ENCODE results near the gene KMT2E.
"Not testable (repeated sequence)": the region's sequence is repeated elsewhere in the genome, so short reads cannot be mapped to it uniquely, and the experiment has no call there.

Gene KMT2E

GRCh38 chr7:105026750-105027149, 12.7 kb downstream of the KMT2E start:
- in situ Hi-C loops (cut with MboI; ENCODE audit: low sequenced_read_pairs), result no loop called here

GRCh38 chr7:105027176-105027853, 13.3 kb downstream of the KMT2E start:
- in situ Hi-C loops (cut with MboI; ENCODE audit: low sequenced_read_pairs), result no loop called here

- in situ Hi-C loops (cut with MboI; ENCODE audit: low sequenced_read_pairs), result no loop called here
These were observed 14.0 kb downstream of the KMT2E start for GRCh38 chr7:105028004-105028403.

- in situ Hi-C loops (cut with MboI; ENCODE audit: low sequenced_read_pairs), result not testable (repeated sequence)
These were observed 14.9 kb downstream of the KMT2E start for GRCh38 chr7:105028941-105029340.

- in situ Hi-C loops (cut with MboI; ENCODE audit: low sequenced_read_pairs), result no loop called here
These were observed 16.4 kb downstream of the KMT2E start for GRCh38 chr7:105030447-105030846.

GRCh38 chr7:105032553-105033214, 18.7 kb downstream of the KMT2E start:
- in situ Hi-C loops (cut with MboI; ENCODE audit: low sequenced_read_pairs), result no loop called here

- in situ Hi-C loops (cut with MboI; ENCODE audit: low sequenced_read_pairs), result no loop called here
These were observed 21.3 kb downstream of the KMT2E start for GRCh38 chr7:105035349-105035748.

GRCh38 chr7:105036217-105037168, 22.5 kb downstream of the KMT2E start:
- in situ Hi-C loops (cut with MboI; ENCODE audit: low sequenced_read_pairs), result no loop called here

- in situ Hi-C loops (cut with MboI; ENCODE audit: low sequenced_read_pairs), result no loop called here
These were observed 23.3 kb downstream of the KMT2E start for GRCh38 chr7:105037319-105037718.

- in situ Hi-C loops (cut with MboI; ENCODE audit: low sequenced_read_pairs), result no loop called here
These were observed 30.6 kb downstream of the KMT2E start for GRCh38 chr7:105044449-105045070.

- in situ Hi-C loops (cut with MboI; ENCODE audit: low sequenced_read_pairs), result no loop called here
These were observed 32.4 kb downstream of the KMT2E start for GRCh38 chr7:105046414-105046813.

GRCh38 chr7:105047932-105048331, 33.9 kb downstream of the KMT2E start:
- in situ Hi-C loops (cut with MboI; ENCODE audit: low sequenced_read_pairs), result no loop called here

- in situ Hi-C loops (cut with MboI; ENCODE audit: low sequenced_read_pairs), result no loop called here
These were observed 36.5 kb downstream of the KMT2E start for GRCh38 chr7:105050493-105050892.

GRCh38 chr7:105050899-105051298, 36.9 kb downstream of the KMT2E start:
- in situ Hi-C loops (cut with MboI; ENCODE audit: low sequenced_read_pairs), result not testable (repeated sequence)

- in situ Hi-C loops (cut with MboI; ENCODE audit: low sequenced_read_pairs), result no loop called here
These were observed 41.1 kb downstream of the KMT2E start for GRCh38 chr7:105055084-105055483.

GRCh38 chr7:105055621-105056020, 41.6 kb downstream of the KMT2E start:
- in situ Hi-C loops (cut with MboI; ENCODE audit: low sequenced_read_pairs), result no loop called here

- in situ Hi-C loops (cut with MboI; ENCODE audit: low sequenced_read_pairs), result no loop called here
These were observed 43.5 kb downstream of the KMT2E start for GRCh38 chr7:105057472-105057871.

- in situ Hi-C loops (cut with MboI; ENCODE audit: low sequenced_read_pairs), result no loop called here
These were observed 46.4 kb downstream of the KMT2E start for GRCh38 chr7:105060437-105060836.

GRCh38 chr7:105060923-105061322, 46.9 kb downstream of the KMT2E start:
- in situ Hi-C loops (cut with MboI; ENCODE audit: low sequenced_read_pairs), result no loop called here

GRCh38 chr7:105065104-105065503, 51.1 kb downstream of the KMT2E start:
- in situ Hi-C loops (cut with MboI; ENCODE audit: low sequenced_read_pairs), result no loop called here

- in situ Hi-C loops (cut with MboI; ENCODE audit: low sequenced_read_pairs), result no loop called here
These were observed 53.7 kb downstream of the KMT2E start for GRCh38 chr7:105067691-105068090.

Data from HL-60/S4 treated with phorbol 12-myristate 13-acetate at 8.2 ng/mL for 4 days and 3 days (cell line).